BJ (cell line): ENCODE measurements around the gene BCO1. TPM values are rescaled to one million over a fixed set of nuclear protein-coding genes. Genes with fewer than 3 reads are reported as not detected.

Experiments used
- CTCF ChIA-PET: fragments of 350-600 bp; formaldehyde crosslinking; extraction: SDS; loops from one replicate; lab custom pipeline; 2021; ENCODE audit warnings: antibody characterized with exemption, inconsistent platforms; lab: Yijun Ruan, JAX
- POLR2A ChIA-PET: fragments of 300-600 bp; sonication (Branson Sonifier 250); formaldehyde crosslinking; extraction: SDS; loops from one replicate; lab custom pipeline; 2021; ENCODE audit warnings: antibody characterized with exemption; lab: Charles Lee
- DNase-seq: peaks from one replicate; pipeline ENCODE4 v3.0.0-alpha.2; 2011; ENCODE audit warnings: low read depth
- H3K27me3 ChIP-seq: 2 replicates; pipeline ENCODE4 v1.6.0; 2011; ENCODE audit warnings: low read length; ENCODE audit not compliant: control insufficient read depth, insufficient read depth
- H3K36me3 ChIP-seq: 2 replicates; pipeline ENCODE4 v1.5.1; 2011; ENCODE audit warnings: low read length; ENCODE audit not compliant: control insufficient read depth, insufficient read depth
- H3K4me3 ChIP-seq: 2 replicates; pipeline ENCODE4 v1.5.1; 2011; ENCODE audit warnings: low read depth, mild to moderate bottlenecking, control low read depth, low read length
- polyA plus RNA-seq: library from polyadenylated mRNA; depleted of rRNA; stranded (reverse); fragments of >200 nt; gene quantifications from 2 replicates; pipeline ENCODE4 v1.2.3, GENCODE V29; 2011
- TF ChIP-seq, protein P1 (sequence below): IDR thresholded peaks from 2 replicates; pipeline ENCODE4 v1.5.1; 2011; ENCODE audit warnings: low read depth, mild to moderate bottlenecking, control low read depth, inconsistent platforms, low read length, moderate library complexity; ENCODE audit not compliant: insufficient read depth

The BCO1 gene
- polyA plus RNA-seq, 1 experiment: not detected

DNA sequence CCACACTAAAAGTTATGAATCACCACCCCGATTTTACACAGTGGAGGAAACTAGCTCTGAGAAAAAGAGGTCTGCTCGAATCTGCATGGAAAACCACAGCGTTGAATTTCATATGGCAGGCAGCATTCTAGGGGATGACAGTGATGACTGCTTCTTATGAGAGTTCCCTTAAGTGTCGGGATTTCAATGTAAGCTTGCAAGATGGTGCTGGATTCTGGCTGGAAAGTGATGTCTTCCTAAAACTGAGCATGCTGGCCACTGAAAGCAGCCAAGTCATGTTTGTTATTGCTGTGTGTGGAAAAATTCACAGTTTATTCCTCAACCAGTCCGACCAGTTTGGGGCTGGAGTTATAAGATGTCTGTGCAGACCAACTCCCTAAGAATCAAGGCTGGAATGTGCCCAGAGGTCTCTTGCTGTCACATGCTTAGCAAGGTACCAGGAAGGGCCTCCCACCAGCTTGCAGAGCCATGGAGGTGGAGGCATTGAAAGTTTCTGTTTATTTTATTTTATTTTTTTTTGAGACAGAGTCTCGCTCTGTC, 39.1 kb downstream of the BCO1 start:
- ChIA-PET CTCF (interaction anchor here (0.6 to 1.8 kb wide), 4 partner anchors 9 to 133 kb away, joined by 3 to 12 read pairs (median 4); no protein-coding TSS in a partner anchor), POLR2A (no interaction called here)
- TF ChIP-seq, protein P1, sequence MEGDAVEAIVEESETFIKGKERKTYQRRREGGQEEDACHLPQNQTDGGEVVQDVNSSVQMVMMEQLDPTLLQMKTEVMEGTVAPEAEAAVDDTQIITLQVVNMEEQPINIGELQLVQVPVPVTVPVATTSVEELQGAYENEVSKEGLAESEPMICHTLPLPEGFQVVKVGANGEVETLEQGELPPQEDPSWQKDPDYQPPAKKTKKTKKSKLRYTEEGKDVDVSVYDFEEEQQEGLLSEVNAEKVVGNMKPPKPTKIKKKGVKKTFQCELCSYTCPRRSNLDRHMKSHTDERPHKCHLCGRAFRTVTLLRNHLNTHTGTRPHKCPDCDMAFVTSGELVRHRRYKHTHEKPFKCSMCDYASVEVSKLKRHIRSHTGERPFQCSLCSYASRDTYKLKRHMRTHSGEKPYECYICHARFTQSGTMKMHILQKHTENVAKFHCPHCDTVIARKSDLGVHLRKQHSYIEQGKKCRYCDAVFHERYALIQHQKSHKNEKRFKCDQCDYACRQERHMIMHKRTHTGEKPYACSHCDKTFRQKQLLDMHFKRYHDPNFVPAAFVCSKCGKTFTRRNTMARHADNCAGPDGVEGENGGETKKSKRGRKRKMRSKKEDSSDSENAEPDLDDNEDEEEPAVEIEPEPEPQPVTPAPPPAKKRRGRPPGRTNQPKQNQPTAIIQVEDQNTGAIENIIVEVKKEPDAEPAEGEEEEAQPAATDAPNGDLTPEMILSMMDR: no peak
- Histone ChIP-seq H3K27me3 (no peaks in the 10 kb centered on the region; the same call in 1 of the 2 replicates), H3K36me3 (no peaks in the 10 kb centered on the region), H3K4me3 (no peak overlapping the region)
- no peak for DNase-seq

DNA sequence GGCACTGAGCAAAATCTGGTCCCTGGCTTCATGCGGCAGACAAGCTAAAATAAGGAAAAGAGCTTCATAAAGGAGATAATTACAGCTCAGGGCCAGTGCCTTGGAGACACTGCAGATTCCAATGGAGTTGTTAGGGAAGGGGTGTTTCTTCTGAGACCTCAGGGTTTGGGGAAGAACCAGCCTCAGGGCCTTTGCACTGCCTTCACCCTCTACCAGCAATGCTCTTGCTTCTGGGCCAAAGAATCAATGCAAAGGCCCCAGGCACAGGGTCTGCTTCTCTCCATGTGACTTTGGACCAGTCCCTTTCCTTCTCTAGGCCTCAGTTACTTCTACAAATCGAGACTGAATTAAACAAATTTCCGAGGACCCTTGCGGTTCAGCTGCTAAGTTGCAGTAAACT, 40.0 kb downstream of the BCO1 start:
- no peaks in the 10 kb centered on the region for H3K27me3 ChIP-seq
- ChIA-PET CTCF (interaction anchor here (3.4 kb wide), 1 partner anchor 17 kb away, joined by 13 read pairs; no protein-coding TSS in a partner anchor), POLR2A (no interaction called here)
- H3K4me3 ChIP-seq: no peak overlapping the region
- TF ChIP-seq, protein P1: no peak
- H3K36me3 ChIP-seq: no peaks in the 10 kb centered on the region
- no peak for DNase-seq

DNA sequence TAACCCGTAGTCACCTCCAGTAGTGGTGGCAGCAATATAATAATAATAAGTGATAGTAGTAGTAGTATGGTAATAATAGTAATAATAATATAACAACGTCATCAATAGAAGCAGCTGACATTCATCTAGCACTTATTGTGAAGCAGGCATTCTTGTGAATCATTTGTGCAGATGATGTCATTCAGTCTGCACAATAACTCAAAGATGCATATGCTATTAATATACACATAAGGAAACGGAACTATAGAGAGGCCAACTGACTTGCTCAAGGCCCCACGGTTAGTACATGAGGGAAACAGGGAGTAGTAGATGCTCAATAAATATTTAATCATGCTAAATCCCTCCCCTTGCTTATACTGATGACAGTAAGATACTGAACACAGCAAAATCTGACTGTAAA, 40.9 kb downstream of the BCO1 start:
- TF ChIP-seq, protein P1: no peak
- DNase-seq: no peak
- ChIA-PET CTCF (interaction anchor here (0.5 to 3.4 kb wide), 2 partner anchors 18 to 1677 kb away, joined by 3 to 13 read pairs; no protein-coding TSS in a partner anchor), POLR2A (no interaction called here)
- no peak overlapping the region for H3K4me3 ChIP-seq
- H3K36me3 ChIP-seq: no peaks in the 10 kb centered on the region
- H3K27me3 ChIP-seq: no peaks in the 10 kb centered on the region

DNA sequence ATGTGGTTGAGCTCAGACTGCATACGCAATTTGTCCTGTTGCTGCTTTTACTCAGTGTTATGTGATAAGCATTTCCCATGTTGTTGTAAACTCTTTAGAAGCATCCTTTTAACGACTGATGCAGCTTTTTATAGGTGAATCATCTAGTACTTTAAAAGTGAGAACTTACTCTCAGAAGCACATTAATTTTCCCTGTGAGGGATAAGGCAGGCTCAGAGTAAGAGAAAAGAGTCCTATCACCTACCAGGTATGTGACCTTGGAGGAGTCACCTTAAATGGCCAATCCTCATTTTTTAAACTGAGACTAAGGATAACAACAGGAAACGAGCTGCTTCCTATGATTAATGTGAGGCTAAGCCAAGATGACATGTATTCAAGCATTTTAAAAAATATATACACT, 41.9 kb downstream of the BCO1 start:
- DNase-seq: no peak
- H3K27me3 ChIP-seq: 0 out of 2 replicates have a peak, but pooled peaks cover 3% of the 10 kb centered on the region
- CTCF ChIA-PET: interaction anchor here (0.9 to 3.4 kb wide), 2 partner anchors 16 to 19 kb away, joined by 3 to 13 read pairs; no protein-coding TSS in a partner anchor
- H3K4me3 ChIP-seq: no peak overlapping the region
- TF ChIP-seq, protein P1: no peak
- POLR2A ChIA-PET: no interaction called here
- no peaks in the 10 kb centered on the region for H3K36me3 ChIP-seq

DNA sequence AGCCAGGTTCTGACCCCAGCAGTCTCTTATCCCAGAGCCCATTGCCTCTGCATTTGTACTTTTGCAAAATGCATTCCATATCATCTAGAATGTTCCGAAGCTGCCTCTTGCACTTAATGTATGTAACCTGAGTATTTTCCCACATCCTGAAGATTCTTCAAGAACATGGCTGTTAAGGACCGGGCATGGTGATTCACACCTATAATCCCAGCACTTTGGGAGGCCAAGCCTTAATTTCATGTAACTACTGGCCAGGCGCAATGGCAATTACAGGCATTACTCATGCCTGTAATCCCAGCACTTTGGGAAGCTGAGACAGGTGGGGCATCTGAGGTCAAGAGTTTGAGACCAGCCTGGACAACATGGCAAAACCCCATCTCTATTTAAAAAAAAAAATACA, 44.6 kb downstream of the BCO1 start:
- DNase-seq: no peak
- POLR2A ChIA-PET: no interaction called here
- 0 out of 2 replicates have a peak, but pooled peaks cover 3% of the 10 kb centered on the region for H3K27me3 ChIP-seq
- TF ChIP-seq, protein P1: no peak
- CTCF ChIA-PET: no interaction called here
- H3K4me3 ChIP-seq: no peak overlapping the region
- H3K36me3 ChIP-seq: no peaks in the 10 kb centered on the region
